ENCODE measurements around the gene CPB1.

DNA sequence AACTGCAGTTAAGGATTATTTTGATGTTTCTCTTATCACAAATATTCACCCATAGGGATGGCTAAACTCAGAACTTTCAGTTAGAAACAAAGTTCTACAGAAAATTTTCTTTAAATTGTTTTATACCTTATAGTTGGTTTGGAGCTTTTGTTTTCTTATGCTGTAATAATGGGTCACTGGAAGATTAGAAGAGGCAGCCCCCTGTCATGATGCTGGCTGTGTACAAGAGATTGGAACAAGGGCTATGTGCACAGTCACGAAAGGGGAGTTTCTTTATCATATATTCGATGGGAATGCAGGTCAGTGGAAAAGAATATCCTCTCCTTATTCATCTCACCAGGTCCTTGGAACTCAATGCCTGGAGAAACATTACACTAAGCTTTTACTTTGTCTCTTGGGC is 25.5 kb downstream of the CPB1 start:
- no peak for TF ChIP-seq GATA2 (IDR thresholded peaks at IDR 0.05; ENCODE audit: low read depth, low read length)
- no peak for TF ChIP-seq GATA3 (IDR thresholded peaks at IDR 0.05; ENCODE audit: low read depth, low read length)
